Subcutaneous abdominal adipose tissue (tissue), 5 donors: ENCODE results near the gene NOTCH1.
"Not testable (repeated sequence)": the region's sequence is repeated elsewhere in the genome, so short reads cannot be mapped to it uniquely, and the experiment has no call there.

Experiments used
- H3K27ac ChIP-seq: one replicate; pipeline ENCODE4 v1.7.0; 2013; ENCODE audit warnings: low read depth, mild to moderate bottlenecking, inconsistent platforms, low read length, moderate library complexity
- H3K27me3 ChIP-seq, 5 donors: one replicate each; pipeline ENCODE4 v1.7.0; 2013; ENCODE audit warnings: low read length in 5 of 5, inconsistent platforms in 1 of 5; ENCODE audit not compliant: control insufficient read depth in 5 of 5, insufficient read depth in 4 of 5
- H3K36me3 ChIP-seq, 5 donors: one replicate each; pipeline ENCODE4 v1.7.0; 2013; ENCODE audit warnings: low read length in 5 of 5; ENCODE audit not compliant: control insufficient read depth in 5 of 5, insufficient read depth in 5 of 5
- H3K4me1 ChIP-seq, 5 donors: one replicate each; pipeline ENCODE4 v1.7.0; 2013; ENCODE audit warnings: low read length in 5 of 5, mild to moderate bottlenecking in 3 of 5, moderate library complexity in 1 of 5; ENCODE audit not compliant: control insufficient read depth in 5 of 5, insufficient read depth in 5 of 5
- H3K4me3 ChIP-seq, 5 donors: one replicate each; pipeline ENCODE4 v1.7.0; 2013; ENCODE audit warnings: low read length in 5 of 5, low read depth in 1 of 5
- H3K9ac ChIP-seq, 5 donors: one replicate each; pipeline ENCODE4 v1.7.0; 2013; ENCODE audit warnings: low read length in 5 of 5, mild to moderate bottlenecking in 4 of 5, moderate library complexity in 3 of 5
- H3K9me3 ChIP-seq, 5 donors: one replicate each; pipeline ENCODE4 v1.7.0; 2013; ENCODE audit warnings: low read length in 5 of 5; ENCODE audit not compliant: control insufficient read depth in 5 of 5
- donor health status: healthy.
- donor health status: healthy.
- donor health status: healthy.
- donor health status: healthy.
- donor health status: healthy.

NOTCH1 gene

DNA sequence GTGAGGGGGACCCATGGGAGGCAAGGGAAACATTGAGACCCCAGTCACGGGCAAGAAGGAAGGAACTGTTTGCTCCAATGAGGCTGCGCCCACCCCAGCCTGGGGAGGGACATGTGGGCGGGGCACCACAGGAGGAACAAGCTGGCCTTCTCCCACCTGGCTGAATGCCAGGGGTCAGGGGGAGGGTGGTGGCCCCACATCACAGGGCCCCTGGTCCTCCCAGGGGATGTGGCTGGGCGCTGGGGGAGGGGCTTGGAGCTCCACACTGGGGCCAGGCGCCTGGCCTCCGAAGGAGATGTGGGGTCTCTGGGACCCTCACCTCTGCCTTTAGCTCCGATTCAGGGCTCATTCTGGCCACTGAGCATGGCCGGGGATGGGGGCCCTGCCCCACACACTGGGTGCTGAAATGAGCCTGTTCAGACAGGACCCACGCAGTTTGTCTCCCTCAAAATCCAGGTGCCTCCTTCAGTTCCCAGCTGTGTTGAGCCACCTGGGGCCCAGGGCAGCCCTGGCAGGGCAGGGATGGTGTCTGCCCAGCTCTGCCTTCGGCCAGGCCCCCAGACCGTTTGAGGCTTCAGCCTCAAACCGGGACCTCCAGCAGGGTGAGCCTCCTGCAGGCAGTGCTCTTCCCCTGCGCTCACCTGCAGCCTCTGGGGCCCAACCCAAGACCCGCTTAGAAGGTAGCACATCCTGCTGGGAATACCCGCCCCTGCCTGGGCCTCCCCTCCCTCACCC lies 33.2 kb upstream of the NOTCH1 start:
- H3K27ac ChIP-seq = no peak overlapping the region
- H3K27me3 ChIP-seq = no peaks in the 10 kb centered on the region
- H3K36me3 ChIP-seq = no peaks in the 10 kb centered on the region
- no peak overlapping the region for H3K4me3 ChIP-seq
- H3K4me1 ChIP-seq = peaks cover 0 to 20% (median 12%) of the 10 kb centered on the region in 5 donors
- no peak overlapping the region for H3K9ac ChIP-seq
- H3K9me3 ChIP-seq = no peaks in the 10 kb centered on the region

GRCh38 chr9:136578626-136578914 lies 32.7 kb upstream of the NOTCH1 start:
- Histone ChIP-seq H3K9me3 (no peaks in the 10 kb centered on the region), H3K9ac (no peak overlapping the region), H3K4me1 (peaks cover 0 to 20% (median 10%) of the 10 kb centered on the region in 5 donors), H3K4me3 (no peak overlapping the region), H3K27me3 (no peaks in the 10 kb centered on the region), H3K27ac (no peak overlapping the region), H3K36me3 (no peaks in the 10 kb centered on the region)

- Histone ChIP-seq H3K9ac (no peak overlapping the region), H3K36me3 (no peaks in the 10 kb centered on the region), H3K27ac (no peak overlapping the region), H3K4me3 (no peak overlapping the region), H3K9me3 (no peaks in the 10 kb centered on the region), H3K4me1 (peaks cover 0 to 20% (median 10%) of the 10 kb centered on the region in 5 donors), H3K27me3 (no peaks in the 10 kb centered on the region)
Measured at GRCh38 chr9:136577941-136578625, 32.2 kb upstream of the NOTCH1 start.

DNA sequence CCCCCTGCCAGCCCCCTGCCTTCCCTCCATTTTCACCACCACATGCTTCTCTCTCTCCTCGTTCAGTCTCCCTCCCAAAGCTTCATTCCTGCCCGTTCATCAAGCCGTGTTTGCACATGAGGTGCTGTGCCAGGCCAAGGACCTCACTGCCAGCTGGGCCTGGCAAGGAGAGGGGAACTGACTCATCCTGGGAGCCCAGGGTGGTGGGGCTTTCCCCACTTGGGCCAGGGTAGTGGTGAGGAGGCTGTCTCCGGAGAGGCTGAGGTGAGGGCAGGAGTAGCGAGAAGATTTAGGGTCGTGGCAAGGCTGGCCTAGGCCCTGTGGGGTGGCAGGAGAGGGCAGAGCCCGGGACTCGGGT lies 30.4 kb upstream of the NOTCH1 start:
- H3K36me3 ChIP-seq = no peaks in the 10 kb centered on the region
- H3K4me1 ChIP-seq = peaks cover 0 to 33% (median 21%) of the 10 kb centered on the region in 5 donors
- no peaks in the 10 kb centered on the region for H3K27me3 ChIP-seq
- no peak overlapping the region for H3K4me3 ChIP-seq
- no peak overlapping the region for H3K9ac ChIP-seq
- H3K9me3 ChIP-seq = no peaks in the 10 kb centered on the region
- no peak overlapping the region for H3K27ac ChIP-seq

DNA sequence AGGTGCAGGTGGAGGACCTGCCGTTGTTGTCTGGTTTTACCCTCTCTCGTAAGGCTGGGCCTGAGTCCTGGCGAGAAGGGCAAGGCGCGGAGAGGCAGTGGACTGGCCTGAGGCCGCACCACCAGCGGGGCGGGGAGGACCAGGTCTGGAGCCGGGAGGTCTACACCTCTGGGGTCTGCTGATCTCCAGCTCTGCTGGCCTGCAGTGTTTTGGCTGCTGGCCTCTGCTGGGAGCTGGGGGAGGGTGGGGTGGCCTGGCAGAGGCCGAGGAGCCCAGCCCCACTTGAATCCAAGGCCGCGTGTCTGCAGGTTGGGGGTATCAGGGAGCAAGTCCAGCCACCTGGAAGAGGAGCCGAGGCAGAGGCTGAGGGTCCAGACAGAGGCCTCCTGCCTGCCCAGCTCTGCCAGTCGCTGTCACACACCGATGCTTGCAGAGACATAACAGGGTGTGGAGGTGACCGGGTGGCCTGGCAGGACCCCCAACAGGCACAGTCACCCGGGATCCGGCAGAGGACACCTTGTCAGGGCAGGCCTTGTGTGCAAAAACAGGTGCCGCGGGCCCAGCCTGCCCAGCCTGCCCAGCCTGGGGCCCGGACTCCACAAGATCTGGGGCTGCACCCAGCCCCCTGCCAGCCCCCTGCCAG lies 29.9 kb upstream of the NOTCH1 start:
- Histone ChIP-seq H3K9me3 (no peaks in the 10 kb centered on the region), H3K27me3 (no peaks in the 10 kb centered on the region), H3K27ac (no peak overlapping the region), H3K9ac (no peak overlapping the region), H3K4me3 (no peak overlapping the region), H3K4me1 (peaks cover 0 to 37% (median 26%) of the 10 kb centered on the region in 5 donors), H3K36me3 (no peaks in the 10 kb centered on the region)

DNA sequence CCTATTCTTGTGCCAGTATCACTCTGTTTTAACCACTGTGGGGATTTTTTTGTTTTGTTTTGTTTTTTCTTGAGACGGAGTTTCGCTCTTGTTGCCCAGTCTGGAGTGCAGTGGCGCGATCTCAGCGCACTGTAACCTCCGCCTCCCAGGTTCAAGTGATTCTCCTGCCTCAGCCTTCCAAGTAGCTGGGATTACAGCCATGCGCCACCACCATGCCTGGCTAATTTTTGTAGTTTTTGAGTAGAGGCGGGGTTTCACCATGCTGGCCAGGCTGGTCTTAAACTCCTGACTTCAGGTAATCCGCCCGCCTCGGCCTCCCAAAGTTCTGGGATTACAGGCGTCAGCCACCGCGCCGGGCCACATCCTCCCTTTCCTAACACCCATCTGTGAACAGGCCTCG lies 28.8 kb upstream of the NOTCH1 start:
- not testable (repeated sequence) for H3K27ac ChIP-seq, H3K9me3 ChIP-seq, H3K36me3 ChIP-seq, H3K9ac ChIP-seq, H3K27me3 ChIP-seq, H3K4me3 ChIP-seq
- H3K4me1 ChIP-seq = peaks cover 3 to 49% (median 33%) of the 10 kb centered on the region in 5 donors

DNA sequence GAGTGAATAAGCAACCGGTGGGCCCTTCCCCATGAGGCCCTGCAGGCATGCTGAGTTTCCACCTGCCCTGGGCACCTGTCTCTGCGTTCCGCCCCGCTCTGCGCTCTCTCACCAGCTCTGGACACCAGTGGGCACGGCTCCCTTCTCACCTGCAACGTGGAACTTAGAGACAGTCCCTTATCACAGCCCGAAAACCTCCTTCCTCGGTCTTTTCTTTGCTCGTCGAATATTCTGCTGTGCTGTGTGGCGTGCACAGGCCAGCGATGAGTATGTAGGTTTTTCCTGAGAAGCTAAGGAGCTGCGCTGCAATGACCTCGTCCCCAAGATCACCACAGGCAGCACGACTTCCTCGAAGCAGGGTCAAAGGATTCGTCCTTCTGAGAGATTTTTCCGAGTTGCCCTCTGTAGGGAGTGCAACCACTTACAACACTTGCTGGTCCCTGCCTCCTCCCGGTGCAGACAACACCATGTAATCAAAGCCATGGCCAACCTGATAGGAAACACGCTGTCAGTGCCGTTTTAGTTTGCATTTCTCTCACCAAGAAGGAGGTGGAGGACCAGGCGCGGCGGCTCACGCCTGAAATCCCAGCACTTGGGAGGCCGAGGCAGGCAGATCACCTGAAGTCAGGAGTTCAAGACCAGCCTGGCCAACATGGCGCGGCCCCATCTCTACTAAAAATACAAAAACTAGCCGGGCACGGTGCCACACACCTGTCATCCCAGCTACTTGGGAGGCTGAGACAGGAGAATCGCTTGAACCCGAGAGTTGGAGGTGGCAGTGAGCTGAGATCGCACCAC lies 27.2 kb upstream of the NOTCH1 start:
- no peak overlapping the region for H3K4me3 ChIP-seq
- peaks cover 0 to 5% (median 0%) of the 10 kb centered on the region in 5 donors for H3K36me3 ChIP-seq
- no peaks in the 10 kb centered on the region for H3K9me3 ChIP-seq
- no peak overlapping the region for H3K27ac ChIP-seq
- peaks cover 7 to 54% (median 36%) of the 10 kb centered on the region in 5 donors for H3K4me1 ChIP-seq
- no peak overlapping the region for H3K9ac ChIP-seq
- H3K27me3 ChIP-seq = no peaks in the 10 kb centered on the region

DNA sequence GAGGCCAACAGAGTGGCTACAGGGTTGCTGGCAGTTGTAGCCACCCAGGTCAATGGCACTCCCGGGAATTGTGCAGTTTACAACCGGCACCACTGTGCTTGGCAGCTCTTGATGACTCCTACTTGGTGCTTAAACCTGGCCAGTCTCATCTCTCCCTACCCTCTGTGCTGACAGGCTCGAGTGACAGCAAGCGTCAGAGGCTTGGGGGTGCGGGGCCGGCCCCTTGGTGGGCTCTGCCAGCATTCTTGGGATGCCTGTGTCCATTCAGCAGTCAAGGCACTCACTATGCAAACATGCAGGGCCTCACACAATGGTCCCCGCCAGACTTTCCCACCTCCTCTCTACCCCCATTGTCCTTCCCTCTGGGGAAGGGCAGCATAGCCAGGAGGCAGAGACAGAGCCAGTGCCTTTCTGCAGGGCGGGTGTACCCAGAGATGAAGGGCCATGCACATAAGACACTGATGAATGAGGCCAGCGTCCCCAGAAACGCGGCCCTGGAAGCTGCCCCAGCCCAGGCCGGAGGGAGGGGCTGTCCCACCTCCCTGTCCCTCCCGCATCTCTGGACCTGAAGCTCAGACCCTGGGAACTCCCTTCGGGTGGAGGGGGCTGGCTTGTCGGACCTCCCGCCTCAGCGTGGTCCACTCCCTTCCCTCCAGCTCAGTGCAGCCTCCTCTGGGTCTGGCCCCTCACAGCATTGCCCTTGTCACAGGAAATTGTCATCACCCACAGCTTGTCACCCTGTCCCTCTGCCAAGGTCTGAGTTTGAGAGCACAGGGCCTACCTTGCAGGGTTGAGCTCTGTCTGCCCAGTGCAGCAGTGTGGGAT lies 26.4 kb upstream of the NOTCH1 start:
- Histone ChIP-seq H3K4me3 (no peak overlapping the region), H3K27ac (no peak overlapping the region), H3K9ac (peak overlapping the region in 1 of 5 donors; percentile 19), H3K27me3 (no peaks in the 10 kb centered on the region), H3K36me3 (peaks cover 0 to 5% (median 0%) of the 10 kb centered on the region in 5 donors), H3K4me1 (peaks cover 8 to 61% (median 42%) of the 10 kb centered on the region in 5 donors), H3K9me3 (no peaks in the 10 kb centered on the region)

DNA sequence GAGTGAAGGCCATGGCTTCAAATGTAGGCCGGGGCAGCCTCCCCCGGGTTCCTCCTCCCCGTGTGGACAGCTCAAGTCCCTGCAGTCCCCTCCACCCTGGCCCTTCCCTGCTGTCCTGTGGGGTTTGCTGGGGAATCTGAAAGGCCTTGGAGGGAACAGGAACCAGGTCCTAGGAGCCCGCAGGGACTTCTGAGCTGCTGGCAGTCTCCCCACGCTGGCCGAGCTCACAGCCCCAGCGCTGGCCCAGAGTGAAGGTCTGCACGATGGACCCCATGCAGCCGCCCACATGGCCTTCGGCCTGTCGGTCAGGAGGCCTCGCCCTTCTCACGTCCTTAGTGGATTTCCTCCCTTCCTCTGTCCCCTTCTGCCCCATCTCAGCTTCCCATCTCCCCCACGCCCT lies 25.7 kb upstream of the NOTCH1 start:
- Histone ChIP-seq H3K27me3 (no peaks in the 10 kb centered on the region), H3K4me1 (peaks cover 8 to 65% (median 47%) of the 10 kb centered on the region in 5 donors), H3K9ac (peak overlapping the region in 1 of 5 donors; percentile 19), H3K9me3 (no peaks in the 10 kb centered on the region), H3K4me3 (no peak overlapping the region), H3K36me3 (peaks cover 0 to 5% (median 0%) of the 10 kb centered on the region in 5 donors), H3K27ac (no peak overlapping the region)
